ENCODE results near the gene SLC2A8.

Gene SLC2A8

DNA sequence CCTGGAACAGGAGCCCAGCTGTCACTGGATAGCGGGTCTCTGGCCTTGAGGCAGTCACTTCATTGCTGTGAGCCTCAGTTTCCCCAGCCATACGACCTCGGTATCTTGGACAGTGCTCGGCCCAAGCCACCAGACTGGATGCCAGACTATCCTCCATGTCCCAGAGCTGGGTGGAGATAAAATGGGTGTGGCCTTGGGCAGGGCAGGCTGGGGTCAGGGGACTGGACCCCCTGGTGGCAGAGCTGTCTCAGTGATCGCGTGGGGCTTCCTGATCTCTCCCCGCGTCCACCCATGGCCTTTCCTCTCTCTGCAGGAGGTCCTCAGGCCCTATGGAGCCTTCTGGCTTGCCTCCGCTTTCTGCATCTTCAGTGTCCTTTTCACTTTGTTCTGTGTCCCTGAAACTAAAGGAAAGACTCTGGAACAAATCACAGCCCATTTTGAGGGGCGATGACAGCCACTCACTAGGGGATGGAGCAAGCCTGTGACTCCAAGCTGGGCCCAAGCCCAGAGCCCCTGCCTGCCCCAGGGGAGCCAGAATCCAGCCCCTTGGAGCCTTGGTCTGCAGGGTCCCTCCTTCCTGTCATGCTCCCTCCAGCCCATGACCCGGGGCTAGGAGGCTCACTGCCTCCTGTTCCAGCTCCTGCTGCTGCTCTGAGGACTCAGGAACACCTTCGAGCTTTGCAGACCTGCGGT is 10.0 kb downstream of the SLC2A8 start:
- TF ChIP-seq, protein P1, sequence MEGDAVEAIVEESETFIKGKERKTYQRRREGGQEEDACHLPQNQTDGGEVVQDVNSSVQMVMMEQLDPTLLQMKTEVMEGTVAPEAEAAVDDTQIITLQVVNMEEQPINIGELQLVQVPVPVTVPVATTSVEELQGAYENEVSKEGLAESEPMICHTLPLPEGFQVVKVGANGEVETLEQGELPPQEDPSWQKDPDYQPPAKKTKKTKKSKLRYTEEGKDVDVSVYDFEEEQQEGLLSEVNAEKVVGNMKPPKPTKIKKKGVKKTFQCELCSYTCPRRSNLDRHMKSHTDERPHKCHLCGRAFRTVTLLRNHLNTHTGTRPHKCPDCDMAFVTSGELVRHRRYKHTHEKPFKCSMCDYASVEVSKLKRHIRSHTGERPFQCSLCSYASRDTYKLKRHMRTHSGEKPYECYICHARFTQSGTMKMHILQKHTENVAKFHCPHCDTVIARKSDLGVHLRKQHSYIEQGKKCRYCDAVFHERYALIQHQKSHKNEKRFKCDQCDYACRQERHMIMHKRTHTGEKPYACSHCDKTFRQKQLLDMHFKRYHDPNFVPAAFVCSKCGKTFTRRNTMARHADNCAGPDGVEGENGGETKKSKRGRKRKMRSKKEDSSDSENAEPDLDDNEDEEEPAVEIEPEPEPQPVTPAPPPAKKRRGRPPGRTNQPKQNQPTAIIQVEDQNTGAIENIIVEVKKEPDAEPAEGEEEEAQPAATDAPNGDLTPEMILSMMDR (IDR thresholded peaks at IDR 0.05; ENCODE audit: unreplicated experiment in 3 of 3), result no peak
- Mint-ChIP-seq H3K27me3 (ENCODE audit: low read depth) (no peaks in the 10 kb centered on the region), H3K27ac (no peak overlapping the region), H3K4me1 (no peaks in the 10 kb centered on the region), H3K36me3 (ENCODE audit: low read depth) (peaks cover 3% of the 10 kb centered on the region), H3K4me3 (no peak overlapping the region), H3K9me3 (no peaks in the 10 kb centered on the region)

DNA sequence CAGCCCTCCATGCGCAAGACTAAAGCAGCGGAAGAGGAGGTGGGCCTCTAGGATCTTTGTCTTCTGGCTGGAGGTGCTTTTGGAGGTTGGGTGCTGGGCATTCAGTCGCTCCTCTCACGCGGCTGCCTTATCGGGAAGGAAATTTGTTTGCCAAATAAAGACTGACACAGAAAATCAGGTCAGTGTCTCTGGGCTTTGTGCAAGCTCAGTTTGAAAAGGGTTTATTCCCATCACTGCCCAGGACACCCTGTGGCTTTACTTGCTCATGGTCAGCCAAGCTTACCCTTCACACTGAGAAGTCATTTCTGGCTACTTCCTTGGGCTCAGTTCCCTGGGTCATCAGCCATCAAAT is 10.5 kb downstream of the SLC2A8 start:
- H3K27ac Mint-ChIP-seq, result no peak overlapping the region

DNA sequence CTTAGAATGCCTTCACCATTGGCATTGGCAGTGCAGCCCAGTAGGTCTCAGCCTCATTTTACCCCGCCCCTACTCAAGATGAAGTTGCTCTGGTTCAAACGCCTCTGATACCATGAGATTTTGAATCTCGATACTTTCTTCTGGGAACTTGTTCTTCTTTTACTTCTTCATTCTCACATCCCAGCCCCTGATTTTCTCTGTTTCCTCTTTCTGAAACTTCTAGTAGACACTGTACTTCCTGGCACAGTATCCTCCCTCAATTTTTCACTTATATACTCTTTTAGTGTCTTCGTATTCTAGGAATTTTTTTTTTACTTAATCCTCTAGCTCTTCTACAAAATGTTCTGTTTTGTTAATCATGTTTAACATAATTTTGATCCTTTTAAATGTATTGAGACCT is 14.2 kb downstream of the SLC2A8 start:
- TF ChIP-seq, protein P1 (IDR thresholded peaks at IDR 0.05; ENCODE audit: unreplicated experiment in 3 of 3), result no peak
- Mint-ChIP-seq H3K4me3 (no peak overlapping the region), H3K9me3 (no peaks in the 10 kb centered on the region), H3K27ac (no peak overlapping the region), H3K4me1 (no peaks in the 10 kb centered on the region), H3K27me3 (ENCODE audit: low read depth) (no peaks in the 10 kb centered on the region), H3K36me3 (ENCODE audit: low read depth) (no peaks in the 10 kb centered on the region)

More for the DNA sequence above, 10.5 kb downstream of the SLC2A8 start:
- Mint-ChIP-seq H3K27me3 (ENCODE audit: low read depth) (no peaks in the 10 kb centered on the region), H3K4me1 (no peaks in the 10 kb centered on the region), H3K4me3 (no peak overlapping the region), H3K36me3 (ENCODE audit: low read depth) (peaks cover 3% of the 10 kb centered on the region), H3K9me3 (no peaks in the 10 kb centered on the region)
- TF ChIP-seq, protein P1 (IDR thresholded peaks at IDR 0.05; ENCODE audit: unreplicated experiment in 3 of 3), result no peak

DNA sequence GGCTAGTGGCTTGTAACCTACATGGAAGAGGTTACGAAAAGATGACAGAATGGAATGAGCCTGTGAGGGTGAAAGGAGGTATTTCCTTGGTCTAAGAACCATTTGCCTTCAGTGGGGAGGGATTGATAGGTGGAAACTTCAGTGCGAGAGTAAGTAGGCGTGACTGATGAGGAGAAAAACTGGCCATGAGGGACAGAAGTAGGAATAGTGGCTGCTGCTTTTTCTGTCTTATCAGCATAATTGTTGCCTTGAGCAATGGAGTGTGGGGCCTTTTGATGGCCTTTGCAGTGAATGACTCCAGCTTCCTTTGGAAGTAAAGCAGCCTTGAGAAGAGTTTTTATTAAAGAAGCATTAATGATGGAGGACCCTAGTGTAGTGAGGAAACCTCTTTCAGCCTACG is 18.2 kb downstream of the SLC2A8 start:
- Mint-ChIP-seq H3K27me3 (ENCODE audit: low read depth) (no peaks in the 10 kb centered on the region), H3K4me1 (peaks cover 4% of the 10 kb centered on the region), H3K4me3 (no peak overlapping the region), H3K36me3 (ENCODE audit: low read depth) (no peaks in the 10 kb centered on the region), H3K27ac (peak overlapping the region in 1 of 3 experiments; percentile 4), H3K9me3 (no peaks in the 10 kb centered on the region)
- TF ChIP-seq, protein P1 (IDR thresholded peaks at IDR 0.05; ENCODE audit: unreplicated experiment in 3 of 3), result no peak

DNA sequence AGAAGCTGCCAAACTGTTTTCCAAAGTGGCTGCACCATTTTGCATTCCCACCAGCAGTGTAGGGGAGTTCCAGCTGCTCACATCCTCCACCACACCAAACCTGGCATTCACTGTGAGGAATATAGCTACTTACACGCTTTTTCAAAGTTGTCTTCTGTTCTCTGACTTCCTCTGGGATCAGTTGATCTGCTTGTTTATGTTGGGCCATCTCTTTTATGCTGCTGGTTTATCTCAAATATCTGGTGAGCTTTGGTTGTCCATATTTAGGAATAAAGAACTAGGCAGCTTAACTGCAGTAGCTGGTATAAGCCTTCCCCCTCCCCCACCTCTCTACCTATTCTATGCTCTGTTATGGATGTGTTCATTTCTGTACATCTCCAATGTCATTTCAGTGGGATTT is 18.7 kb downstream of the SLC2A8 start:
- peaks cover 4% of the 10 kb centered on the region for H3K4me1 Mint-ChIP-seq
- no peaks in the 10 kb centered on the region for H3K27me3 Mint-ChIP-seq (ENCODE audit: low read depth)
- H3K9me3 Mint-ChIP-seq, result no peaks in the 10 kb centered on the region

More for the DNA sequence above, 18.7 kb downstream of the SLC2A8 start:
- no peaks in the 10 kb centered on the region for H3K36me3 Mint-ChIP-seq (ENCODE audit: low read depth)
- no peak overlapping the region for H3K27ac Mint-ChIP-seq
- TF ChIP-seq, protein P1 (IDR thresholded peaks at IDR 0.05; ENCODE audit: unreplicated experiment in 3 of 3), result no peak
- H3K4me3 Mint-ChIP-seq, result no peak overlapping the region
